ENCODE measurements around the gene MRO.

DNA sequence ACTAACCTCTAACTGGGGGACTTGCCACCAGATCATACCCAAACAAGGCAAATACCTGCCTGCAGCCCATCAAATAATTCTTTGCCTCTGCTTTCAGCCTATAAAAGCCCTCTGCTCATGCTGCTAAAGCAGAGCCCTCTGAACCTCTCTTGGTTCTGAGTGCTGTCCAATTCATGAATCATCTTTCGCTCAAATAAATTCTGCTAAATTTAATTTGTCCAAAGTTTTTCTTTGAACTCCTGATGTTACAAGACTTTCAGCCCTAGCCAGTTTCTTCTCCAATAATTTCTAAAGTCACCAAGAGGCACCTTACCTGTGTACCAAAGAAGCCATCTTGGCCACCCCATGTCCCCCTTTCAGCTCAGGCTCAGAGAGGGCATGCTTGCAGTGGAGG lies 72.0 kb downstream of the MRO start:
- no peak for TF ChIP-seq POLR2A (IDR thresholded peaks at IDR 0.05; ENCODE audit: low read depth, low read length)
- no peak for TF ChIP-seq POLR2AphosphoS5 (IDR thresholded peaks at IDR 0.05; ENCODE audit: low read depth, low read length)
- TF ChIP-seq TAF1 (IDR thresholded peaks at IDR 0.05; ENCODE audit: low read depth, low read length): no peak
- no peak for TF ChIP-seq SPI1 (IDR thresholded peaks at IDR 0.05; ENCODE audit: low read depth, low read length)
- no peak for TF ChIP-seq POU2F2 (IDR thresholded peaks at IDR 0.05; ENCODE audit: low read depth, low read length)
- no peak for TF ChIP-seq PAX5 (IDR thresholded peaks at IDR 0.05; ENCODE audit: insufficient read depth, low read length, severe bottlenecking)
